ENCODE data around the gene PCDHA10.
"Not testable (repeated sequence)": the region's sequence is repeated elsewhere in the genome, so short reads cannot be mapped to it uniquely, and the experiment has no call there.

Gene PCDHA10, protein sequence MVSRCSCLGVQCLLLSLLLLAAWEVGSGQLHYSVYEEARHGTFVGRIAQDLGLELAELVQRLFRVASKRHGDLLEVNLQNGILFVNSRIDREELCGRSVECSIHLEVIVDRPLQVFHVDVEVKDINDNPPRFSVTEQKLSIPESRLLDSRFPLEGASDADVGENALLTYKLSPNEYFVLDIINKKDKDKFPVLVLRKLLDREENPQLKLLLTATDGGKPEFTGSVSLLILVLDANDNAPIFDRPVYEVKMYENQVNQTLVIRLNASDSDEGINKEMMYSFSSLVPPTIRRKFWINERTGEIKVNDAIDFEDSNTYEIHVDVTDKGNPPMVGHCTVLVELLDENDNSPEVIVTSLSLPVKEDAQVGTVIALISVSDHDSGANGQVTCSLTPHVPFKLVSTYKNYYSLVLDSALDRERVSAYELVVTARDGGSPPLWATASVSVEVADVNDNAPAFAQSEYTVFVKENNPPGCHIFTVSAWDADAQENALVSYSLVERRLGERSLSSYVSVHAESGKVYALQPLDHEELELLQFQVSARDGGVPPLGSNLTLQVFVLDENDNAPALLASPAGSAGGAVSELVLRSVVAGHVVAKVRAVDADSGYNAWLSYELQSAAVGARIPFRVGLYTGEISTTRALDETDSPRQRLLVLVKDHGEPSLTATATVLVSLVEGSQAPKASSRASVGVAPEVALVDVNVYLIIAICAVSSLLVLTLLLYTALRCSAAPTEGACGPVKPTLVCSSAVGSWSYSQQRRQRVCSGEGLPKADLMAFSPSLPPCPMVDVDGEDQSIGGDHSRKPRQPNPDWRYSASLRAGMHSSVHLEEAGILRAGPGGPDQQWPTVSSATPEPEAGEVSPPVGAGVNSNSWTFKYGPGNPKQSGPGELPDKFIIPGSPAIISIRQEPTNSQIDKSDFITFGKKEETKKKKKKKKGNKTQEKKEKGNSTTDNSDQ

DNA sequence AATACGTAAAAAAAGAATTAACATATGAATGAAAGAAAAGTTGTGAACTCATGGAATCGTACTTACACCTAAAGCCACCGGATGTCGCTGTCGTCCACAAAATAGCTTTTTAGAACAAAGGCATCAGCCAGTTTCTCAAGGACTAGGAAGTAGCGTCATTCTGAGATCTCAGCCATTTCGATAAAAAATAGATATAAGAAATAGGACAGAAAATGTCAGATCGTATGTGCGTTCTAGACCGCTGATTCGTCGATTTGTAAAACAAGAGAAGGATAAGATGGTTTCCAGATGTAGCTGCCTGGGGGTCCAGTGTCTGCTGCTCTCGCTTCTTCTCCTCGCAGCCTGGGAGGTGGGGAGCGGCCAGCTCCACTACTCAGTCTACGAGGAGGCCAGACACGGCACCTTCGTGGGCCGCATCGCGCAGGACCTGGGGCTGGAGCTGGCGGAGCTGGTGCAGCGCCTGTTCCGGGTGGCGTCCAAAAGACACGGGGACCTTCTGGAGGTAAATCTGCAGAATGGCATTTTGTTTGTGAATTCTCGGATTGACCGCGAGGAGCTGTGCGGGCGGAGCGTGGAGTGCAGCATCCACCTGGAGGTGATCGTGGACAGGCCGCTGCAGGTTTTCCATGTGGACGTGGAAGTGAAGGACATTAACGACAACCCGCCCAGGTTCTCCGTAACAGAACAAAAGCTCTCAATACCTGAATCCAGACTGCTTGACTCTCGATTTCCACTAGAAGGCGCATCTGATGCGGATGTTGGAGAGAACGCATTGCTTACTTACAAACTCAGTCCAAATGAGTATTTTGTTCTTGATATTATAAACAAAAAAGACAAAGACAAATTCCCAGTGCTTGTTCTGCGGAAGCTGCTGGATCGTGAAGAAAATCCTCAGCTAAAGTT lies at the start of gene PCDHA10:
Gene PCDHA10 (plus strand): TSS at position 126 of the 903 bp plus-strand sequence. CDS start 152 bp downstream, at position 278.
- no peak for DNase-seq

DNA sequence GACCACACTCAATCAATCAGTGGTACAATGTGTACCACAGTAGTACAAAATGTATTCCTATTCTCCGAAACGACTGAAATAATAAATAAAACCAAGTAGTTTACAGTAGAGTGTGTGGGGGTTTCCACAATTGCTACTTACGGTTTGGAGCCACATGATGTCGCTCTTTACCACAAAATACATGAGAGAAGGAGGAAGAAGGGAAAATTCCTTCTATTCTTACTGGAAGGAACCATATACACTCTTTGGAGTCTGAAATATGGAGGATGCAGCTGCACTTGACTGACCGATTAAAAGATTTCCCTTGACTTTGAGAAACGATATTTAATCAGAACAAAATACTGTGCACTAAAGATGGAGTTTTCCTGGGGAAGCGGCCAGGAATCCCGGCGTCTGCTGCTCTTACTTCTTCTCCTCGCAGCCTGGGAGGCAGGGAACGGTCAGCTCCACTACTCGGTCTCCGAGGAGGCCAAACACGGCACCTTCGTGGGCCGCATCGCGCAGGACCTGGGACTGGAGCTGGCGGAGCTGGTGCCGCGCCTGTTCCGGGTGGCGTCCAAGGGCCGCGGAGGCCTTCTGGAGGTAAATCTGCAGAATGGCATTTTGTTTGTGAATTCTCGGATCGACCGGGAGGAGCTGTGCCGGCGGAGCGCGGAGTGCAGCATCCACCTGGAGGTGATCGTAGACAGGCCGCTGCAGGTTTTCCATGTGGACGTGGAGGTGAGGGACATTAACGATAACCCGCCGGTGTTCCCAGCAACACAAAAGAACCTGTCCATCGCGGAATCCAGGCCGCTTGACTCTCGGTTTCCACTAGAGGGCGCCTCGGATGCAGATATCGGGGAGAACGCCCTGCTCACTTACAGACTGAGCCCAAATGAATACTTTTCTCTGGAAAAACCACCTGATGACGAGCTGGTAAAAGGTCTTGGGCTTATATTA lies 48.6 kb upstream of the PCDHA10 start, which contains the start of gene PCDHA4:
Gene PCDHA4 (plus strand): TSS at position 235 of the 942 bp plus-strand sequence.
- DNase-seq: peak; percentile 27

DNA sequence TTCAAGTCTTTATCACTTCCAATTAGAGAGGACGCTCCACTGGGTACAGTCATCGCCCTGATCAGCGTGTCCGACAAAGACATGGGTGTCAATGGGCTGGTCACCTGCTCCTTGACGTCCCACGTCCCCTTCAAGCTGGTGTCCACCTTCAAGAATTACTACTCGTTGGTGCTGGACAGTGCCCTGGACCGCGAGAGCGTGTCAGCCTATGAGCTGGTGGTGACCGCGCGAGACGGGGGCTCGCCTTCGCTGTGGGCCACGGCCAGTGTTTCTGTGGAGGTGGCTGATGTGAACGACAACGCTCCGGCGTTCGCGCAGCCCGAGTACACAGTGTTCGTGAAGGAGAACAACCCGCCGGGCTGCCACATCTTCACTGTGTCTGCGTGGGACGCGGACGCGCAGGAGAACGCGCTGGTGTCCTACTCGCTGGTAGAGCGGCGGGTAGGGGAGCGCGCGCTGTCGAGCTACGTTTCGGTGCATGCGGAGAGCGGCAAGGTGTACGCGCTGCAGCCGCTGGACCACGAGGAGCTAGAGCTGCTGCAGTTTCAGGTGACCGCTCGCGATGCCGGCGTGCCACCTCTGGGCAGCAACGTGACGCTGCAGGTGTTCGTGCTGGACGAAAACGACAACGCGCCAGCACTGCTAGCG lies 47.3 kb upstream of the PCDHA10 start:
- DNase-seq: not testable (repeated sequence)

DNA sequence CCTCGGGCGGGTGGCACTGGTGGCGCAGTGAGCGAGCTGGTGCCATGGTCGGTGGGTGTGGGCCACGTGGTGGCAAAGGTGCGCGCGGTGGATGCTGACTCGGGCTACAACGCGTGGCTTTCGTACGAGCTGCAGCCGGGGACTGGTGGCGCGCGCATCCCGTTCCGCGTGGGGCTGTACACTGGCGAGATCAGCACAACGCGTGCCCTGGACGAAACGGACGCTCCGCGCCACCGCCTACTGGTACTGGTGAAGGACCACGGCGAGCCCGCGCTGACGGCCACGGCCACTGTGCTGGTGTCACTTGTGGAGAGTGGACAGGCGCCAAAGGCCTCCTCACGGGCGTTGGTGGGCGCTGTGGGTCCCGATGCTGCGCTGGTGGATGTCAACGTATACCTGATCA lies 46.8 kb upstream of the PCDHA10 start:
- DNase-seq: no peak

DNA sequence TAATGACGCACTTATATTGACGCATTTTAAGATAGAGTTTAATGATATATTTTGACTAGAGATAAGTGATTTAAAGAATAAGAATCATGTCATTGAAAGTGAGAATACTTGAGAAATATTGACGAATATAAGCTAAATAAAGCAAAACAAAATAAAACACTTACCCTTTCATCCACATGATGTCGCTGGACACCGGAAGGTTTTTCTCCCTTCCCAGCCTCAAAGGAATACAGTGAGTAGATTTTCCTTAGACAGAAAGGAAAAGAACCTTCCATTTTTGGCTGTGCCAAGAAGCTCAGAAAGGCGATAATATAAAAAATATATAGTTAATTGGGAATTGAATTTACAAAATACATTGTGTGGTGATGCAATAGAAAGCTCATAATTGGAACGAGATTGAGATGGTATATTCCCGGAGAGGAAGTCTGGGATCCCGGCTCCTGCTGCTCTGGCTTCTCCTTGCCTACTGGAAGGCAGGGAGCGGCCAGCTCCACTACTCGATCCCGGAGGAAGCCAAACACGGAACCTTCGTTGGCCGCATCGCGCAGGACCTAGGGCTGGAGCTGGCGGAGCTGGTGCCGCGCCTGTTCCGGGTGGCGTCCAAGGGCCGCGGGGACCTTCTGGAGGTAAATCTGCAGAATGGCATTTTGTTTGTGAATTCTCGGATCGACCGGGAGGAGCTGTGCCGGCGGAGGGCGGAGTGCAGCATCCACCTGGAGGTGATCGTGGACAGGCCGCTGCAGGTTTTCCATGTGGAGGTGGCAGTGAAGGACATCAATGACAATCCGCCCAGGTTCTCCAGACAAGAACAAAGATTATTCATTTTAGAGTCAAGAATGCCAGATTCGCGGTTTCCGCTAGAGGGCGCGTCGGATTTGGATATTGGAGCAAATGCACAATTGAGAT lies 34.1 kb upstream of the PCDHA10 start, which contains the start of gene PCDHA5:
Gene PCDHA5 (plus strand): TSS at position 239 of the 906 bp plus-strand sequence.
- DNase-seq: no peak

DNA sequence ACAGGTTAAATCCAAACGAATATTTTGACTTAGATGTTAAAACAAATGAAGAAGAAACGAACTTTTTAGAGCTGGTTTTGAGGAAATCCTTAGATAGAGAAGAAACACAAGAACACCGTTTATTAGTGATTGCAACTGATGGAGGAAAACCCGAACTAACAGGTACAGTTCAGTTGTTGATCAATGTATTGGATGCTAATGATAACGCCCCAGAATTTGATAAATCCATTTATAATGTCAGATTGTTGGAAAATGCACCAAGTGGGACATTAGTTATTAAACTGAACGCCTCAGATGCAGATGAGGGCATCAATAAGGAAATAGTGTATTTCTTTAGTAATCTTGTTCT lies 33.4 kb upstream of the PCDHA10 start:
- DNase-seq: no peak

DNA sequence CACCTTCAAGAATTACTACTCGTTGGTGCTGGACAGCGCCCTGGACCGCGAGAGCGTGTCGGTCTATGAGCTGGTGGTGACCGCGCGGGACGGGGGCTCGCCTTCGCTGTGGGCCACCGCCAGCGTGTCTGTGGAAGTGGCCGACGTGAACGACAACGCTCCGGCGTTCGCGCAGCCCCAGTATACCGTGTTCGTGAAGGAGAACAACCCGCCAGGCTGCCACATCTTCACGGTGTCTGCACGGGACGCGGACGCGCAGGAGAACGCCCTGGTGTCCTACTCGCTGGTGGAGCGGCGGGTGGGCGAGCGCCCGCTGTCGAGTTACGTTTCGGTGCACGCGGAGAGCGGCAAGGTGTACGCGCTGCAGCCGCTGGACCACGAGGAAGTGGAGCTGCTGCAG lies 32.7 kb upstream of the PCDHA10 start:
- not testable (repeated sequence) for DNase-seq

DNA sequence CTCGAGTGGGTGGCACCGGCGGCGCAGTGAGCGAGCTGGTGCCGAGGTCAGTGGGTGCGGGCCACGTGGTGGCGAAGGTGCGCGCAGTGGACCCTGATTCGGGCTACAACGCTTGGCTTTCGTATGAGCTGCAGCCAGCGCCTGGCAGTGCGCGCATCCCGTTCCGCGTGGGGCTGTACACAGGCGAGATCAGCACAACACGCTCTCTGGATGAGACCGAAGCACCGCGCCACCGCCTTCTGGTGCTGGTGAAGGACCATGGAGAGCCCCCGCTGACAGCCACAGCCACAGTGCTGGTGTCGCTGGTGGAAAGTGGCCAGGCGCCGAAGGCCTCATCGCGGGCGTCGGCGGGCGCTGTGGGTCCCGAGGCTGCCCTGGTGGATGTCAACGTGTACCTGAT lies 32.2 kb upstream of the PCDHA10 start:
- no peak for DNase-seq

DNA sequence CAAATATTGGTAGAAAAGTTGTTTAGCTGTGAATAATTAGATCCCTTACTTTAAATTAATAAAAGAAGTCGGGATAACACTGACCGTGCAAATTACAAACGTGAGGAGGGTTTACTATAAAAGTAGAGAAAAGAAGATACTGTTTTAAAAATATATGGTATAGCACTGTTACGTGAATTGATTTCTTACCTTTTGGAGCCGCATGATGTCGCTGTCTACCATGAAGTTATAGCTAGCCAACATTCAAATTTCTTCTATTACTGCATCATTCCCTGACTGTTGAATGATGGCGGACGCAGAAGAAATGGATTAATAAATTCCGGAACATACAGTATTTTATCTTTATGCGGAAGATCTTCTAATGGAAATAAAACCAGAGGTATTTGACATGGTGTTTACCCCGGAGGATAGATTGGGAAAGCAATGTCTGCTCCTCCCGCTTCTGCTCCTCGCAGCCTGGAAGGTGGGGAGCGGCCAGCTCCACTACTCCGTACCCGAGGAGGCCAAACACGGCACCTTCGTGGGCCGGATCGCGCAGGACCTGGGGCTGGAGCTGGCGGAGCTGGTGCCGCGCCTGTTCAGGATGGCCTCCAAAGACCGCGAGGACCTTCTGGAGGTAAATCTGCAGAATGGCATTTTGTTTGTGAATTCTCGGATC lies 27.9 kb upstream of the PCDHA10 start, which contains the start of gene PCDHA6:
Gene PCDHA6 (plus strand): TSS at position 257 of the 658 bp plus-strand sequence. CDS start 132 bp downstream, at position 389.
- no peak for DNase-seq

DNA sequence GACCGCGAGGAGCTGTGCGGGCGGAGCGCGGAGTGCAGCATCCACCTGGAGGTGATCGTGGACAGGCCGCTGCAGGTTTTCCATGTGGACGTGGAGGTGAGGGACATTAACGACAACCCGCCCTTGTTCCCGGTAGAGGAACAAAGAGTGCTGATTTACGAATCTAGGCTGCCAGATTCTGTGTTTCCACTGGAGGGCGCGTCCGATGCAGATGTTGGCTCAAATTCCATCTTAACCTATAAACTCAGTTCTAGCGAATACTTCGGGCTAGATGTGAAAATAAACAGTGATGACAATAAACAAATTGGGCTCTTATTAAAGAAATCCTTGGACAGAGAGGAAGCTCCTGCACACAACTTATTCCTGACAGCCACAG lies 27.3 kb upstream of the PCDHA10 start:
- no peak for DNase-seq

DNA sequence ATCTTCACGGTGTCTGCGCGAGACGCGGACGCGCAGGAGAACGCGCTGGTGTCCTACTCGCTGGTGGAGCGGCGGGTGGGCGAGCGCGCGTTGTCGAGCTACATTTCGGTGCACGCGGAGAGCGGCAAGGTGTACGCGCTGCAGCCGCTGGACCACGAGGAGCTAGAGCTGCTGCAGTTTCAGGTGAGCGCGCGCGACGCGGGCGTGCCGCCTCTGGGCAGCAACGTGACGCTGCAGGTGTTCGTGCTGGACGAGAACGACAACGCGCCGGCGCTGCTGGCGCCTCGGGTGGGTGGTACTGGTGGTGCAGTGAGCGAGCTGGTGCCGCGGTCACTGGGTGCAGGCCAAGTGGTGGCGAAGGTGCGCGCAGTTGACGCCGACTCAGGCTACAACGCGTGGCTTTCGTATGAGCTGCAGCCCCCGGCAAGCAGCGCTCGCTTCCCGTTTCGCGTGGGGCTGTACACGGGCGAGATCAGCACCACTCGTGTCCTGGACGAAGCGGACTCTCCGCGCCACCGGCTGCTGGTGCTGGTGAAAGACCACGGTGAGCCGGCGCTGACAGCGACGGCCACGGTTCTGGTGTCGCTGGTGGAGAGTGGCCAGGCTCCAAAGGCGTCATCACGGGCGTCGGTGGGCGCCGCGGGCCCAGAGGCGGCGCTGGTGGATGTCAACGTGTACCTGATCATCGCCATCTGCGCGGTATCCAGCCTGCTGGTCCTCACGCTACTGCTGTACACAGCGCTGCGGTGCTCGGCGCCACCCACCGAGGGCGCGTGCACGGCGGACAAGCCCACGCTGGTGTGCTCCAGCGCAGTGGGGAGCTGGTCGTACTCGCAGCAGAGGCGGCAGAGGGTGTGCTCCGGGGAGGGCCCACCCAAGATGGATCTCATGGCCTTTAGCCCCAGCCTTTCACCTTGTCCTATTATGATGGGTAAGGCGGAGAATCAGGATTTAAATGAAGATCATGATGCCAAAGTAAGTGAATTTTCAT lies 25.9 kb upstream of the PCDHA10 start:
- not testable (repeated sequence) for DNase-seq

DNA sequence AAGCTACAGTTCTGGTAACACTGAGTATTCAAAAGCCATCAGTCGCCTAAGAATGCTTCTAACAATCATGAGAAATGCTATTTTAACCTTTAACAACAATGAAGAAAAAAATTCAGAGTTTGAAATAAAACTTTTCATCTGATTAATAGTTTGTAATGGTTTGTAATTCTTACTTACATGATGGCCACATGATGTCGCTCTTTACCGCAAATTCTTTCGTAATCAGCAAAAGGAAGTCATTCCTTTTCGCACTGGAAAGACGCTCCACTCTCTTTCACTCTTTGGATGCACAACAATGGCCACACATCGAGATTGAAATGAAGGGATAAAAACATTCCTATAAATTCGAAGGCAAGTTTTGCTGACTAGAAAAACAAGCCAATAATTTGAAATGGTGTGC lies 21.7 kb upstream of the PCDHA10 start, which contains the start of gene PCDHA7:
Gene PCDHA7 (plus strand): TSS at position 277 of the 400 bp plus-strand sequence. CDS start 115 bp downstream, at position 392.
- DNase-seq: no peak

DNA sequence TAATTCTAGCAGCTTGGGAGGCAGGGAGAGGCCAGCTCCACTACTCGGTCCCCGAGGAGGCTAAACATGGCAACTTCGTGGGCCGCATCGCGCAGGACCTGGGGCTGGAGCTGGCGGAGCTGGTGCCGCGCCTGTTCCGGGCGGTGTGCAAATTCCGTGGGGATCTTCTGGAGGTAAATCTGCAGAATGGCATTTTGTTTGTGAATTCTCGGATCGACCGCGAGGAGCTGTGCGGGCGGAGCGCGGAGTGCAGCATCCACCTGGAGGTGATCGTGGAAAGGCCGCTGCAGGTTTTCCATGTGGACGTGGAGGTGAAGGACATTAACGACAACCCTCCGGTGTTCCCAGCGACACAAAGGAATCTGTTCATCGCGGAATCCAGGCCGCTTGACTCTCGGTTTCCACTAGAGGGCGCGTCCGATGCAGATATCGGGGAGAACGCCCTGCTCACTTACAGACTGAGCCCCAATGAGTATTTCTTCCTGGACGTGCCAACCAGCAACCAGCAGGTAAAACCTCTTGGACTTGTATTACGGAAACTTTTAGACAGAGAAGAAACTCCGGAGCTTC lies 21.2 kb upstream of the PCDHA10 start:
- not testable (repeated sequence) for DNase-seq

DNA sequence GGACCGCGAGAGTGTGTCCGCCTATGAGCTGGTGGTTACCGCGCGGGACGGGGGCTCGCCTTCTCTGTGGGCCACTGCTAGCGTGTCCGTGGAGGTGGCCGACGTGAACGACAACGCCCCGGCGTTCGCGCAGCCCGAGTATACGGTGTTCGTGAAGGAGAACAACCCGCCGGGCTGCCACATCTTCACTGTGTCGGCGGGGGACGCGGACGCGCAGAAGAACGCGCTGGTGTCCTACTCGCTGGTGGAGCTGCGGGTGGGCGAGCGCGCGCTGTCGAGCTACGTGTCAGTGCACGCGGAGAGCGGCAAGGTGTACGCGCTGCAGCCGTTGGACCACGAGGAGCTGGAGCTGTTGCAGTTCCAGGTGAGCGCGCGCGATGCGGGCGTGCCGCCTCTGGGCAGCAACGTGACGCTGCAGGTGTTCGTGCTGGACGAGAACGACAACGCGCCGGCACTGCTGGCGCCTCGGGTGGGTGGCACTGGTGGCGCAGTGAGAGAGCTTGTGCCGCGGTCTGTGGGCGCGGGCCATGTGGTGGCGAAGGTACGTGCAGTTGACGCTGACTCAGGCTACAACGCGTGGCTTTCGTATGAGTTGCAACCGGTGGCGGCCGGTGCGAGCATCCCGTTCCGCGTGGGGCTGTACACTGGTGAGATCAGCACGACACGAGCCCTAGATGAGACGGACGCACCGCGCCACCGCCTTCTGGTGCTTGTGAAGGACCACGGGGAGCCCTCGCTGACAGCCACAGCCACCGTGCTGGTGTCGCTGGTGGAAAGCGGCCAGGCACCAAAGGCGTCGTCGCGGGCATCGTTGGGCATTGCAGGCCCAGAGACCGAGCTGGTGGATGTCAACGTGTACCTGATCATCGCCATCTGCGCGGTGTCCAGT lies 19.8 kb upstream of the PCDHA10 start:
- no peak for DNase-seq

DNA sequence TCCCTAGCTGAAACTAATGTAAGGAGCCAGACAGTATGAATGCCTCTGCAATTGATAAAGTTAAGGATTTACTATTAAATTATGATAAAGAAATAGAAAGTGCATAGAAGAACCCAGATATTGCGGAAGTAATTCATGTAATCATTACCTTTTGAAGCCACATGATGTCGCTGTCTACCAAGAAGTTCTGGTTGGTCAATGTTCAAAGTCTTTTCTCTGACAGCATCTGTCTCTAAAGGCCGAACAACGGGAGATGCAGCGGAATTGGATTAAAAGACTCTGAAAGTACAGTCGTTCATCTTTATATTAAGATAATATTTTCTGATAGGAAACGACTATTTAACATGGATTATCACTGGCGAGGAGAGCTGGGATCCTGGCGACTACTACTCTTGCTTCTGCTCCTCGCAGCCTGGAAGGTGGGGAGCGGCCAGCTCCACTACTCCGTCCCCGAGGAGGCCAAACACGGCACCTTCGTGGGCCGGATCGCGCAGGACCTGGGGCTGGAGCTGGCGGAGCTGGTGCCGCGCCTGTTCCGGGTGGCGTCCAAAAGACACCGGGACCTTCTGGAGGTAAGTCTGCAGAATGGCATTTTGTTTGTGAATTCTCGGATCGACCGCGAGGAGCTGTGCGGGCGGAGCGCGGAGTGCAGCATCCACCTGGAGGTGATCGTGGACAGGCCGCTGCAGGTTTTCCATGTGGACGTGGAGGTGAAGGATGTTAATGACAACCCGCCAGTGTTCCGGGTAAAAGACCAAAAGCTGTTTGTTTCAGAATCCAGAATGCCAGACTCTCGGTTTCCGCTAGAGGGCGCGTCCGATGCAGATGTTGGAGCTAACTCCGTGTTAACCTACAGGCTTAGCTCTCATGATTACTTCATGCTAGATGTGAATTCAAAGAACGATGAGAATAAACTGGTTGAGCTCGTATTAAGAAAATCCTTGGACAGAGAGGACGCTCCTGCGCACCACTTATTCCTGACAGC lies 14.4 kb upstream of the PCDHA10 start, which contains the start of gene PCDHA8:
Gene PCDHA8 (plus strand): TSS at position 210 of the 985 bp plus-strand sequence. CDS start 135 bp downstream, at position 345.
- peak; percentile 32 for DNase-seq
